ENCODE data around the gene GRIN2C. TPM values are rescaled to one million over a fixed set of nuclear protein-coding genes. Genes with fewer than 3 reads are reported as not detected.

Gene GRIN2C
- total RNA-seq, 1 experiment from 2014 or later = 5.2 TPM

- H3K27me3 Mint-ChIP-seq (ENCODE audit: insufficient read depth, unreplicated experiment) = no peaks in the 10 kb centered on the region
- Histone ChIP-seq H3K4me1 (no peaks in the 10 kb centered on the region), H3K4me3 (ENCODE audit: low read depth, low read length) (no peak overlapping the region), H3K27me3 (replicated peaks; ENCODE audit: control insufficient read depth, insufficient read depth, low read length) (no peaks in the 10 kb centered on the region), H3K36me3 (ENCODE audit: control insufficient read depth, insufficient read depth, low read length) (no peaks in the 10 kb centered on the region), H3K9me3 (no peaks in the 10 kb centered on the region)
- H3K27ac Mint-ChIP-seq (ENCODE audit: unreplicated experiment) = no peak overlapping the region
- CTCF ChIA-PET = no interaction called here
- H3K4me3 Mint-ChIP-seq (ENCODE audit: unreplicated experiment) = no peak overlapping the region
- H3K4me1 Mint-ChIP-seq (ENCODE audit: low read depth, unreplicated experiment) = no peaks in the 10 kb centered on the region
- intact Hi-C loops (cut with micrococcal nuclease; ENCODE audit: unreplicated experiment) = no loop called here
- no peak for DNase-seq
- no peak for TF ChIP-seq CTCF (IDR thresholded peaks at IDR 0.05; ENCODE audit: insufficient read depth in 1 of 2, low read depth in 1 of 2, low read length in 1 of 2, severe bottlenecking in 1 of 2, unreplicated experiment in 1 of 2)
- POLR2A ChIA-PET = no interaction called here
- no peaks in the 10 kb centered on the region for H3K36me3 Mint-ChIP-seq (ENCODE audit: insufficient read depth, unreplicated experiment)
- BruUV-seq (replicated peaks) = no TSS peak
- no peaks in the 10 kb centered on the region for H3K9me3 Mint-ChIP-seq (ENCODE audit: unreplicated experiment)
Measured at GRCh38 chr17:74818291-74818938, 41.3 kb downstream of the GRIN2C start.

GRCh38 chr17:74816905-74817620 lies 42.6 kb downstream of the GRIN2C start:
- Mint-ChIP-seq H3K9me3 (ENCODE audit: unreplicated experiment) (no peaks in the 10 kb centered on the region), H3K27me3 (ENCODE audit: insufficient read depth, unreplicated experiment) (no peaks in the 10 kb centered on the region), H3K27ac (ENCODE audit: unreplicated experiment) (no peak overlapping the region), H3K36me3 (ENCODE audit: insufficient read depth, unreplicated experiment) (no peaks in the 10 kb centered on the region), H3K4me1 (ENCODE audit: low read depth, unreplicated experiment) (no peaks in the 10 kb centered on the region), H3K4me3 (ENCODE audit: unreplicated experiment) (no peak overlapping the region)
- Histone ChIP-seq H3K4me1 (no peaks in the 10 kb centered on the region), H3K27me3 (replicated peaks; ENCODE audit: control insufficient read depth, insufficient read depth, low read length) (no peaks in the 10 kb centered on the region), H3K4me3 (ENCODE audit: low read depth, low read length) (no peak overlapping the region), H3K36me3 (ENCODE audit: control insufficient read depth, insufficient read depth, low read length) (no peaks in the 10 kb centered on the region), H3K9me3 (no peaks in the 10 kb centered on the region)
- no peak for TF ChIP-seq CTCF (IDR thresholded peaks at IDR 0.05; ENCODE audit: insufficient read depth in 1 of 2, low read depth in 1 of 2, low read length in 1 of 2, severe bottlenecking in 1 of 2, unreplicated experiment in 1 of 2)
- intact Hi-C loops (cut with micrococcal nuclease; ENCODE audit: unreplicated experiment) = no loop called here
- no TSS peak for BruUV-seq (replicated peaks)
- POLR2A ChIA-PET = no interaction called here
- no peak for DNase-seq
- CTCF ChIA-PET = interaction anchor here (0.7 kb wide), 1 partner anchor 11 kb away, joined by 3 read pairs; no protein-coding TSS in a partner anchor

- H3K4me3 ChIP-seq (ENCODE audit: low read depth, low read length) = no peak overlapping the region
- no TSS peak for BruUV-seq (replicated peaks)
- H3K9me3 ChIP-seq = no peaks in the 10 kb centered on the region
- intact Hi-C loops (cut with micrococcal nuclease; ENCODE audit: unreplicated experiment) = no loop called here
- Mint-ChIP-seq H3K27ac (ENCODE audit: unreplicated experiment) (no peak overlapping the region), H3K4me3 (ENCODE audit: unreplicated experiment) (no peak overlapping the region), H3K36me3 (ENCODE audit: insufficient read depth, unreplicated experiment) (no peaks in the 10 kb centered on the region), H3K27me3 (ENCODE audit: insufficient read depth, unreplicated experiment) (no peaks in the 10 kb centered on the region), H3K9me3 (ENCODE audit: unreplicated experiment) (no peaks in the 10 kb centered on the region), H3K4me1 (ENCODE audit: low read depth, unreplicated experiment) (no peaks in the 10 kb centered on the region)
- no peaks in the 10 kb centered on the region for H3K4me1 ChIP-seq
- no peaks in the 10 kb centered on the region for H3K27me3 ChIP-seq (replicated peaks; ENCODE audit: control insufficient read depth, insufficient read depth, low read length)
- POLR2A ChIA-PET = no interaction called here
- no peaks in the 10 kb centered on the region for H3K36me3 ChIP-seq (ENCODE audit: control insufficient read depth, insufficient read depth, low read length)
- DNase-seq = peak in 1 of 2 experiments; percentile 23
- peak; percentile 10 to 15 for TF ChIP-seq CTCF (IDR thresholded peaks at IDR 0.05; ENCODE audit: insufficient read depth in 1 of 2, low read depth in 1 of 2, low read length in 1 of 2, severe bottlenecking in 1 of 2, unreplicated experiment in 1 of 2)
- CTCF ChIA-PET = no interaction called here
Measured at GRCh38 chr17:74815550-74816370, 43.9 kb downstream of the GRIN2C start.

All from Caco-2 (cell line).